ENCODE results near the gene IER5L. TPM values are rescaled to one million over a fixed set of nuclear protein-coding genes. Genes with fewer than 3 reads are reported as not detected.

Gene IER5L
- total and polyA plus RNA-seq, 9 donors: 2.5 to 74.3 (median 41.5) TPM

DNA sequence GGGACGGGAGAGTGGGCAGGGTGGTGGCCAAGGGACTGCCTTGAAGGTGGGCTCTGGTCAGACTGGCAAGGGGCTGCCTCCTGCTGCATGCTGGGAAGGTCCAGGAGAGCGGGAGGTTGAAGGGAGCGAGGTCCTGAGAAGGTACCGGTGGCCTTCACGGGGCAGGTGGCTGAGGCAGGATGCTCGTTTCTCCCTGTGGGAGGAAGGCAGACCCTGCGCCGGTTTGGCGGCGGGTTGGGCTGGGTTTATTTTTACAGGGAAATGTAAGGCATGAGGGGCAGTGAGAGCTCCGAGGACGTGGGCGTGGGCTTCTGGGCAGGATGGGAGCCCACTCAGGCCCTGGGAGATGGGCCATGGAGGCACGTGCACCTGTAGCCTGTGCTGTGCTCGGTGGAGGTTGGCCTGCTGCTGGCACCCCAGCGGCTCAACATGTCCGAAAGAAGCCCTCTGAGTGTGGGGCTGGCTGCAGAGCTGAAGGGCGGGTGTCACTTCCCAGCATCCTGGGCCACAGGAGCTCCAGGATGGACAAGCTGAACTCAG lies 27.3 kb downstream of the IER5L start:
- no peaks in the 10 kb centered on the region for H3K27me3 ChIP-seq
- intact Hi-C loops (cut with DNase I): no loop called here
- TF ChIP-seq EP300 (IDR thresholded peaks at IDR 0.05) (no peak), POLR2A (IDR thresholded peaks at IDR 0.05) (no peak)
- TF ChIP-seq, protein P1, sequence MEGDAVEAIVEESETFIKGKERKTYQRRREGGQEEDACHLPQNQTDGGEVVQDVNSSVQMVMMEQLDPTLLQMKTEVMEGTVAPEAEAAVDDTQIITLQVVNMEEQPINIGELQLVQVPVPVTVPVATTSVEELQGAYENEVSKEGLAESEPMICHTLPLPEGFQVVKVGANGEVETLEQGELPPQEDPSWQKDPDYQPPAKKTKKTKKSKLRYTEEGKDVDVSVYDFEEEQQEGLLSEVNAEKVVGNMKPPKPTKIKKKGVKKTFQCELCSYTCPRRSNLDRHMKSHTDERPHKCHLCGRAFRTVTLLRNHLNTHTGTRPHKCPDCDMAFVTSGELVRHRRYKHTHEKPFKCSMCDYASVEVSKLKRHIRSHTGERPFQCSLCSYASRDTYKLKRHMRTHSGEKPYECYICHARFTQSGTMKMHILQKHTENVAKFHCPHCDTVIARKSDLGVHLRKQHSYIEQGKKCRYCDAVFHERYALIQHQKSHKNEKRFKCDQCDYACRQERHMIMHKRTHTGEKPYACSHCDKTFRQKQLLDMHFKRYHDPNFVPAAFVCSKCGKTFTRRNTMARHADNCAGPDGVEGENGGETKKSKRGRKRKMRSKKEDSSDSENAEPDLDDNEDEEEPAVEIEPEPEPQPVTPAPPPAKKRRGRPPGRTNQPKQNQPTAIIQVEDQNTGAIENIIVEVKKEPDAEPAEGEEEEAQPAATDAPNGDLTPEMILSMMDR (IDR thresholded peaks at IDR 0.05): no peak
- peak in 1 of 5 donors; percentile 8 for DNase-seq
- 76 to 87% (median 78%) methylated on average over 18 of the region's 18 CpGs for WGBS, 3 donors
- no peaks in the 10 kb centered on the region for H3K9me3 ChIP-seq
- H3K4me1 ChIP-seq (ENCODE audit: insufficient read depth): peaks cover 9% of the 10 kb centered on the region
- H3K4me3 ChIP-seq: no peak overlapping the region
- H3K36me3 ChIP-seq: no peaks in the 10 kb centered on the region
- no peak overlapping the region for H3K27ac ChIP-seq

DNA sequence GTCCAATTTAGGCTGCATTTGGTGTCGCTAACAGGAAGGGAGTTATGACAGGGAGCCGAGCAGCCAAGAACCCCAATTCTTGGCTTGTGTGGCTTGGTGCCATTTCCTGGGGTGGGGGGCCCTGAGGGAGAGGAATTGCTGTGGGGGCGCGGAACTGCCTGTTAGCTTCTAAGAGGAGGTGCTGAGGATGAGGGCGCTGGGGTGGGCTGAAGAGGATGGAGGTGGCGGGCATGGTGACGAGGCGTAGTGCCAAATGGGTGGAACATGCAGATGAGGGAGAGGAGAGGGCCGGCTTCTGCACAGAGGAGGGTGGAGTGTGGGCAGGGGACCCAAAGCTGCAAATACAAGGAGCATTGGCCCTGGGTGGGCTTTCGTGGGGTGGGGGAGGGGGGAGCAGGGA lies 27.9 kb downstream of the IER5L start:
- 84 to 90% (median 84%) methylated on average over 10 of the region's 10 CpGs for WGBS, 3 donors

DNA sequence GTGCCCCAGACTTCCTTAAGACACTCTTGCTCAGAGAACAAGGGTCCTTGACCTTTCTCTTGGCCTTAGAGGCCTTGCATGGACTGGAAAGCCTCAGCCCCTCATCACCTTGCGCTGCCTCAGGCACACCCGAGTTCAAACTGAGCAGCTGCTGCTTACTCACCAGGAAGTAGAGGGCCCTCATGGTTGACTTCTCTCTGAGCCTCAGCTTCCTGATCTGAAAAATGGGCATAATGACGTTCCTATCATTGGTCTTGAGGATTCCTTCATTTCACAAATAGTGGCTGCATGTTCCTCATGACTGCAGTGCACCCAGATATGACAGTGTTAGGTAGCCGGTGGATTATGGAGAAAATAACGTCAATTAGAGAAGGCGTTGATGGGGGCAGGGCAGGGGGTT lies 28.6 kb downstream of the IER5L start:
- DNase-seq: no peak
- Histone ChIP-seq H3K27me3 (no peaks in the 10 kb centered on the region), H3K4me1 (ENCODE audit: insufficient read depth) (peaks cover 20% of the 10 kb centered on the region), H3K4me3 (no peak overlapping the region), H3K27ac (no peak overlapping the region), H3K9me3 (no peaks in the 10 kb centered on the region), H3K36me3 (no peaks in the 10 kb centered on the region)
- TF ChIP-seq, protein P1 (IDR thresholded peaks at IDR 0.05): no peak
- no peak for TF ChIP-seq POLR2A (IDR thresholded peaks at IDR 0.05)
- TF ChIP-seq EP300 (IDR thresholded peaks at IDR 0.05): no peak
- 71 to 74% (median 71%) methylated on average over 6 of the region's 6 CpGs for WGBS, 3 donors
- intact Hi-C loops (cut with DNase I): loop anchor here in 3 of 4 donors (10.0 kb wide), 3 partner anchors 165 to 345 kb away; no protein-coding TSS in a partner anchor

More for the DNA sequence above, 27.9 kb downstream of the IER5L start:
- peak in 1 of 5 donors; percentile 13 for DNase-seq
- Histone ChIP-seq H3K36me3 (no peaks in the 10 kb centered on the region), H3K27ac (no peak overlapping the region), H3K9me3 (no peaks in the 10 kb centered on the region), H3K27me3 (no peaks in the 10 kb centered on the region), H3K4me3 (no peak overlapping the region), H3K4me1 (ENCODE audit: insufficient read depth) (peaks cover 15% of the 10 kb centered on the region)
- TF ChIP-seq EP300 (IDR thresholded peaks at IDR 0.05): no peak
- TF ChIP-seq, protein P1 (IDR thresholded peaks at IDR 0.05): no peak
- no peak for TF ChIP-seq POLR2A (IDR thresholded peaks at IDR 0.05)
- intact Hi-C loops (cut with DNase I): no loop called here

DNA sequence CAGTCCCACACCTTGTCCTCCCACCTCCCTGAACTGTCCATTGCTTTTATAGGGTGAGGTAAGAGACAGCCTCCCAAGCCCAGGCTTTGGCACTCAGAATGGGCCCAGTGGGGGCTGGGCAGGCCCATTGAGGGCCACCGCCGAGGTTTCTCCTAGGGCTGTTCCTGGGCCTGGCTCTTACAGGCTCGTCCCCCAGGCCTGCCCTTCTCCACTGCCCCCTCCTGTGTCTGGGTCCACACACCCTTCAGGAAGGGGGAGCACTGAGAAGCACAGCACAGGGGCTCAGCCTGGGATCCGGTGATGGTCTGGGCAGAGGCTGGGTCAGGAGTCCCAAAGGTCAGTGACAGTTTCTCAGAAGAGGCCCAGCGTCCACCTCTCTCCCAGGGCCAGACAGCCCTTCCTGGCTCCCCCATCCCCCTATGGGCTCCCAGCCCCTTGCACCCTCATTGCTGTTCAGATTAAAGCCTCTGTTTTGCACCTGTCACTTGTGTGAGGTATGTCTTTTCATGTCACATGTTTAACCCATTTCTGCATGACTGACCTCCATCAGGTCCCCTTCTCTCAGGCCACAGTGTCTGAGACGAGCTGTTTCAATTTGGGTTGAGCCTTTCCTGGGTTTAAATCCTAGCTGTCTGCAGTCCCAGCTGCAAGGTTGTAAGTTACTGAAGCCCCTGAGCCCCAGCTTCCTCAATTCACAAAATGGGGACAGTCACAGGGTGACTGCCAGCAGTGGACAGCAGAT lies 29.4 kb downstream of the IER5L start:
- H3K27ac ChIP-seq: peak overlapping the region; percentile 43 to 86
- H3K27me3 ChIP-seq: no peaks in the 10 kb centered on the region
- WGBS, 3 donors: 65 to 72% (median 69%) methylated on average over 6 of the region's 6 CpGs
- peaks cover 26% of the 10 kb centered on the region for H3K4me1 ChIP-seq (ENCODE audit: insufficient read depth)
- intact Hi-C loops (cut with DNase I): loop anchor here in 3 of 4 donors (10.0 kb wide), 3 partner anchors 166 to 346 kb away; no protein-coding TSS in a partner anchor
- H3K9me3 ChIP-seq: no peaks in the 10 kb centered on the region
- TF ChIP-seq POLR2A (IDR thresholded peaks at IDR 0.05) (no peak), EP300 (IDR thresholded peaks at IDR 0.05) (no peak)
- TF ChIP-seq, protein P1 (IDR thresholded peaks at IDR 0.05): no peak
- DNase-seq: peak in 1 of 5 donors; percentile 24
- no peak overlapping the region for H3K4me3 ChIP-seq
- H3K36me3 ChIP-seq: no peaks in the 10 kb centered on the region

Data from ovary (tissue), 9 donors.